ENCODE data around the gene PTBP1. TPM values are rescaled to one million over a fixed set of nuclear protein-coding genes. Genes with fewer than 3 reads are reported as not detected.

The PTBP1 gene
- total and polyA plus RNA-seq, 9 of the 15 experiments (the other 6 are each of a cell fraction or from before 2014, with no cell fraction given): 14.0 to 759 (median 234) TPM

- TF ChIP-seq CHD1 (IDR thresholded peaks at IDR 0.05; ENCODE audit: low read length) (no peak), CCNT2 (IDR thresholded peaks at IDR 0.05; ENCODE audit: borderline replicate concordance, extremely low read depth, insufficient read length, low read depth, low read length) (no peak), ZC3H11A (IDR thresholded peaks at IDR 0.05; ENCODE audit: low read depth, low read length) (no peak), HINFP (tag; conservative IDR thresholded peaks at IDR 0.05; ENCODE audit: low read depth) (no peak), SRSF9 (IDR thresholded peaks at IDR 0.05; ENCODE audit: borderline replicate concordance, low read depth, low read length) (no peak), ETV5 (CRISPR knock-in tag; IDR thresholded peaks at IDR 0.05; ENCODE audit: low read depth) (no peak), ZNF586 (CRISPR knock-in tag; conservative IDR thresholded peaks at IDR 0.05) (no peak), ZNF584 (CRISPR knock-in tag; IDR thresholded peaks at IDR 0.05; ENCODE audit: low read depth) (peak; percentile 7; the same call in 1 of the 2 replicates), TCF7 (IDR thresholded peaks at IDR 0.05; ENCODE audit: borderline replicate concordance) (no peak), PHTF2 (CRISPR knock-in tag; IDR thresholded peaks at IDR 0.05) (no peak), TBL1XR1 (IDR thresholded peaks at IDR 0.05; ENCODE audit: low read length in 2 of 2) (0 out of 4 replicates have a peak, but pooled peaks of 1 of the 2 experiments have one; percentile 17), KDM2B (CRISPR knock-in tag; IDR thresholded peaks at IDR 0.05) (no peak), ETV1 (tag; conservative IDR thresholded peaks at IDR 0.05; ENCODE audit: low read depth) (no peak), PML (IDR thresholded peaks at IDR 0.05; ENCODE audit: low read length) (peak; percentile 70; the same call in 1 of the 2 replicates), ZNF780A (CRISPR knock-in tag; IDR thresholded peaks at IDR 0.05) (no peak), FOXP4 (CRISPR knock-in tag; IDR thresholded peaks at IDR 0.05; ENCODE audit: borderline replicate concordance) (no peak), HOXB6 (CRISPR knock-in tag; IDR thresholded peaks at IDR 0.05; ENCODE audit: borderline replicate concordance) (no peak), ZNF668 (CRISPR knock-in tag; IDR thresholded peaks at IDR 0.05) (no peak), EP400 (IDR thresholded peaks at IDR 0.05) (peak; percentile 56), ID3 (CRISPR knock-in tag; IDR thresholded peaks at IDR 0.05) (no peak), ID3 (tag; IDR thresholded peaks at IDR 0.05) (peak; percentile 82; the same call in 1 of the 2 replicates), JUN (IDR thresholded peaks at IDR 0.05; ENCODE audit: borderline replicate concordance, low read depth, low read length) (no peak), JUN (CRISPR knock-in tag; IDR thresholded peaks at IDR 0.05; ENCODE audit: borderline replicate concordance) (no peak), ZNF512 (tag; IDR thresholded peaks at IDR 0.05) (no peak), ZZZ3 (IDR thresholded peaks at IDR 0.05) (no peak)
Observed at GRCh38 chr19:823565-824121, 26.4 kb downstream of the PTBP1 start (continued).

Measured in K562 (cell line).